Measurements from ENCODE around the gene GUCY1A2. TPM values are rescaled to one million over a fixed set of nuclear protein-coding genes. Genes with fewer than 3 reads are reported as not detected.

Gene GUCY1A2
- total RNA-seq, 1 experiment from 2014 or later, result 0.10 TPM

DNA sequence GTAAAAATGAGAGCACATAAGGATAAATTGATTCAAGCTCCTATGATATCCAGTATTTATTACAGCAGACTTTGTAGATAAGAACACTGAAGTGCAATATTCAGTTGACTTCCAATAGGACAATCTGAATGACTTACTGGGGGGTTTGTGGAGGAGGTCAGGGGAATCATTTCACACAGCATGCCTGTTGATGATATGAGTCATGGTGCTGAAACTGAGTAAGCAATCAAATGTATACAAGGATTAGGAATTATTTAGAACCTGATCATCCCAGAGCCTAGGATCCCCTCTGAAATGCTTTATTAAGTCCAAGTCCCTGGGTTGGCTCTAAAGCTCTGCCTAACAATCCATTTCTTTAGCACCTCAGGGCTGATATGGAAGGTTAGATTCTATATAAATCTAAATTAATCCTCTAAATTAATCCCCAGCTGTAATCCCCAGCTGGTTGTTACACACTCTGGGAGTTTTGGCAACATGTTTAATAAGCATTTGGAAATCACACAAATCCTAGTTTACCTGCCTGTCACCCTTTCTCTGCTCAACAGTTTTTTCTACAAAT, 326.4 kb downstream of the GUCY1A2 start:
- POLR2A ChIA-PET, result no interaction called here
- BruUV-seq (replicated peaks), result no TSS peak
- peaks cover 11% of the 10 kb centered on the region for H3K27me3 ChIP-seq (ENCODE audit: insufficient read depth, low read length)
- CTCF ChIA-PET, result no interaction called here
- no peak overlapping the region for H2AFZ ChIP-seq (ENCODE audit: low read depth, low read length, poor library complexity, severe bottlenecking)
- H3K36me3 ChIP-seq (ENCODE audit: control insufficient read depth in 1 of 2, insufficient read depth in 2 of 2, low read length in 2 of 2), result no peaks in the 10 kb centered on the region
- no peak for ATAC-seq
- no peak overlapping the region for H3K27ac ChIP-seq (ENCODE audit: low read depth, low read length)
- no peaks in the 10 kb centered on the region for H3K9me2 ChIP-seq (ENCODE audit: insufficient read depth)
- no peaks in the 10 kb centered on the region for H3K79me2 ChIP-seq (ENCODE audit: insufficient read depth, low read length)
- no peaks in the 10 kb centered on the region for H3K9me3 ChIP-seq (ENCODE audit: control insufficient read depth in 1 of 2, insufficient read depth in 1 of 2, low read depth in 1 of 2, low read length in 2 of 2)
- no peak overlapping the region for H3K4me2 ChIP-seq (ENCODE audit: low read length)
- H4K20me1 ChIP-seq (ENCODE audit: insufficient read depth), result no peaks in the 10 kb centered on the region
- H3K9ac ChIP-seq (ENCODE audit: low read length), result no peak overlapping the region
- intact Hi-C loops (cut with micrococcal nuclease), result no loop called here
- H3K4me1 ChIP-seq (ENCODE audit: control insufficient read depth in 1 of 2, insufficient read depth in 2 of 2, low read length in 2 of 2), result no peaks in the 10 kb centered on the region
- RAD21 ChIA-PET (ENCODE audit: low non-redundant PET in 1 of 2, low total read pairs in 2 of 2, uncharacterized antibody in 2 of 2, unreplicated experiment in 2 of 2), result no interaction called here
- no peak for DNase-seq (ENCODE audit: low read depth, low spot score)
- no peak overlapping the region for H3K4me3 ChIP-seq (replicated peaks in 1 of 2; ENCODE audit: low read depth in 1 of 2, low read length in 2 of 2)
- TF ChIP-seq, protein P1, sequence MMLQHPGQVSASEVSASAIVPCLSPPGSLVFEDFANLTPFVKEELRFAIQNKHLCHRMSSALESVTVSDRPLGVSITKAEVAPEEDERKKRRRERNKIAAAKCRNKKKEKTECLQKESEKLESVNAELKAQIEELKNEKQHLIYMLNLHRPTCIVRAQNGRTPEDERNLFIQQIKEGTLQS (IDR thresholded peaks at IDR 0.05), result no peak
- TF ChIP-seq SP1 (IDR thresholded peaks at IDR 0.05; ENCODE audit: low read depth), result no peak
- TF ChIP-seq ZFX (IDR thresholded peaks at IDR 0.05), result no peak
- TF ChIP-seq ZNF274 (IDR thresholded peaks at IDR 0.05; ENCODE audit: low read depth, low read length), result no peak
- no peak for TF ChIP-seq CBX3 (IDR thresholded peaks at IDR 0.05; ENCODE audit: low read depth)
- no peak for TF ChIP-seq SRF (IDR thresholded peaks at IDR 0.05; ENCODE audit: low read depth)
- TF ChIP-seq, protein P2, sequence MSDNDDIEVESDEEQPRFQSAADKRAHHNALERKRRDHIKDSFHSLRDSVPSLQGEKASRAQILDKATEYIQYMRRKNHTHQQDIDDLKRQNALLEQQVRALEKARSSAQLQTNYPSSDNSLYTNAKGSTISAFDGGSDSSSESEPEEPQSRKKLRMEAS (IDR thresholded peaks at IDR 0.05), result no peak
- no peak for TF ChIP-seq RAD21 (IDR thresholded peaks at IDR 0.05; ENCODE audit: low read depth)
- TF ChIP-seq, protein P3, sequence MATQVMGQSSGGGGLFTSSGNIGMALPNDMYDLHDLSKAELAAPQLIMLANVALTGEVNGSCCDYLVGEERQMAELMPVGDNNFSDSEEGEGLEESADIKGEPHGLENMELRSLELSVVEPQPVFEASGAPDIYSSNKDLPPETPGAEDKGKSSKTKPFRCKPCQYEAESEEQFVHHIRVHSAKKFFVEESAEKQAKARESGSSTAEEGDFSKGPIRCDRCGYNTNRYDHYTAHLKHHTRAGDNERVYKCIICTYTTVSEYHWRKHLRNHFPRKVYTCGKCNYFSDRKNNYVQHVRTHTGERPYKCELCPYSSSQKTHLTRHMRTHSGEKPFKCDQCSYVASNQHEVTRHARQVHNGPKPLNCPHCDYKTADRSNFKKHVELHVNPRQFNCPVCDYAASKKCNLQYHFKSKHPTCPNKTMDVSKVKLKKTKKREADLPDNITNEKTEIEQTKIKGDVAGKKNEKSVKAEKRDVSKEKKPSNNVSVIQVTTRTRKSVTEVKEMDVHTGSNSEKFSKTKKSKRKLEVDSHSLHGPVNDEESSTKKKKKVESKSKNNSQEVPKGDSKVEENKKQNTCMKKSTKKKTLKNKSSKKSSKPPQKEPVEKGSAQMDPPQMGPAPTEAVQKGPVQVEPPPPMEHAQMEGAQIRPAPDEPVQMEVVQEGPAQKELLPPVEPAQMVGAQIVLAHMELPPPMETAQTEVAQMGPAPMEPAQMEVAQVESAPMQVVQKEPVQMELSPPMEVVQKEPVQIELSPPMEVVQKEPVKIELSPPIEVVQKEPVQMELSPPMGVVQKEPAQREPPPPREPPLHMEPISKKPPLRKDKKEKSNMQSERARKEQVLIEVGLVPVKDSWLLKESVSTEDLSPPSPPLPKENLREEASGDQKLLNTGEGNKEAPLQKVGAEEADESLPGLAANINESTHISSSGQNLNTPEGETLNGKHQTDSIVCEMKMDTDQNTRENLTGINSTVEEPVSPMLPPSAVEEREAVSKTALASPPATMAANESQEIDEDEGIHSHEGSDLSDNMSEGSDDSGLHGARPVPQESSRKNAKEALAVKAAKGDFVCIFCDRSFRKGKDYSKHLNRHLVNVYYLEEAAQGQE (IDR thresholded peaks at IDR 0.05; ENCODE audit: low read depth), result no peak
- no peak for TF ChIP-seq YY1 (IDR thresholded peaks at IDR 0.05; ENCODE audit: extremely low read depth, insufficient replicate concordance, low read depth, low read length)
- no peak for TF ChIP-seq EZH2 (IDR thresholded peaks at IDR 0.05)
- no peak for TF ChIP-seq POLR2A (IDR thresholded peaks at IDR 0.05; ENCODE audit: borderline replicate concordance, extremely low read depth, insufficient read depth, insufficient read length)
- no peak for TF ChIP-seq TCF7L2 (IDR thresholded peaks at IDR 0.05; ENCODE audit: borderline replicate concordance, extremely low read depth, insufficient read depth, insufficient read length)
- TF ChIP-seq JUND (IDR thresholded peaks at IDR 0.05), result no peak
